ENCODE results near the gene FRMD4A.
"Not testable (repeated sequence)": the region's sequence is repeated elsewhere in the genome, so short reads cannot be mapped to it uniquely, and the experiment has no call there.

FRMD4A gene

GRCh38 chr10:14241196-14241595, 89.5 kb downstream of the FRMD4A start:
- DNase-seq = no peak

DNA sequence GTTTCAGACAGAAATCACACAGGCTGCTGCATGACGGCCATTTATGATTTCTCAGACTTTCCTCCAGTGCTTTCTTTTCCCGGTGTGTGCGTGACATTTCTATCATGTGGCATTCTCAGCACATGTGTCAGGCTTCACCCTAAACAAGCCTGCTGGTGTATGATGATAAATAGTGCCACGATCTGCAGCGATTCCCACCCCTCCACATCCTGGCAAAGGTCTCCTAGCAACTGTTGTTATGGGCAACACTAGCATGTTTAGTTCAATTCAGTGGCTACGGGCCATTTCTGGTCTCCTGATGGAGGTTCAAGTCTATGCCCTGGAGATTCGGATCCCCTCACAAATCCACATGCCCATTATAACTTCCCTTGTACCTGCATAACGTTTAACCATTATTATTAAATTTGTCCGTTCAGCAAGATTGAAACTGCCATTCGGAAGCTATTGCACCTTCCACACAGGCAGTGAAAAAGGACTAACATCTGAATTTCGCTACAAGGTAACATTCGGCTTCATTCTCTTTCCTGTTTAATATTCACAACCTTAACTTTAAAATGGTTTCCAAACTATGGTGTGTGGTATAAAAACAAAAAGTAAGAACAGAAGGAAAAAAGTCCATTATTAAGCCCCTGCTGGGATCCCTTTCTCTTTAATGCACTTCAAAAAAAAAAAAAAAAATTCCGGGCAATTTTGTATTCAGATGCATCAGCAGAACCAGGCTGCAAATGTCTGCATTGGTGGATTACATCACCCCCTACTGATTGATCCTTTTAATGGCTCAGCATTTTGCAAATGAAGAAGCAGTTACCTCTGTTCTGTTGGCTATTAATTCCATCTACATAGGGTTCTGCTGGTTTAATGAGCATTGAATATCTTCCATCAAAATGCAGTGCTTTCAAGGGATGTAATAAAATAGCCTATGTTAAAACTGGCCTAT, 90.2 kb downstream of the FRMD4A start:
- peak in 21 of 56 donors; percentile 4 to 52 (median 30) for DNase-seq

DNA sequence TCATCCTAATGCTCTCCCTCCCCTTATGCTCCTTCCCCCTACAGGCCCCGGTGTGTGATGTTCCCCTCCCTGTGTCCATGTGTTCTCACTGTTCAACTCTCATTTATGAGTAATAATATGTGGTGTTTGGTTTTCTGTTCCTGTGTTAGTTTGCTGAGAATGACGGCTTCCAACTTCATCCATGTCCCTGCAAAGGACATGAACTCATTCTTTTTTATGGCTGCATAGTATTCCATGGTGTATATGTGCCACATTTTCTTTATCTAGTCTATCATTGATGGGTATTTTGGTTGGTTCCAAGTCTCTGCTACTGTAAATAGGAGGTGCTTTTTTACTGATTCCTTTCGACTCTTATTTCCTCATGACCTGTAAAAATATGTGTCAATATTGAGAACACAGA, 92.1 kb downstream of the FRMD4A start:
- not testable (repeated sequence) for DNase-seq

DNA sequence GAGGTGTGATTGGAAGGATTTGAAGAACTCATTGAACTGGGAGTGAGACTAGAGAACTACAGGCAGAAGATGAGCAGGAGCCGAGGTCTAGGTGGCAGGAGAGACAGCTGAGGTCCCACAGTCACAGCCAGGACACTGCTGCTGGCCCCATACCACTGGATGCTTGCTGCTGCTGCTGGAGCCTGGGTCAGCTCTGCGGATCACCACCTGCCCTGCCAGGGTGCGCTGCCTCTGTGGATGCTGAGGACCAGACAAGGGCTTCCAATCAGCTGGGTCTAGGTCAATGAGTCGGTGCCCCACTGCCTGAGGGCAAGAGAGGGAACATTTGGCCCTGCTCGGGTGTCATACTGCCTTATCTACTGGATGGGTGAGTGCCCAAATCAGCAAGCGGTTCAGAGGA, 94.4 kb downstream of the FRMD4A start:
- no peak for DNase-seq

- no peak for DNase-seq
Observed at GRCh38 chr10:14235566-14236195, 95.0 kb downstream of the FRMD4A start.

GRCh38 chr10:14233566-14233965, 97.2 kb downstream of the FRMD4A start:
- peak in 1 of 56 donors; percentile 8 for DNase-seq

DNA sequence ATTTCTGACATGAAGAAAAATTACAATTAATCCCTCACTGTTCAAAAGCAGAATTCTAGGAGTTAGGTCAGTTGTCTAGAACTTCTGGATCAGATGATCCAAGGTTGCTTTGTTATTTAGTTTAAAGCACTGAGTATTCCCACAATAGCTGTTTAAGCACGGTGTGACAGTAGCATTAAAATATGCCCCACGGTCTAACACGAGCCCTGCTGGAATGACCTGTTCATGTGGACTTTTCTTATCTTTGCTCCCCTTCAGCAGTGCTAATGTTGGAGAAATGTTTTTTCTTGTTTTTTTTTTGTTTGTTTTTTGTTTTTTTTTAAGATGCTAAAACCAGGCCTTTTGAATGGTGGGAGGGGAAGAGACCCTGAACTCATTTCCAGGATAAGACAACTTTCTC, 101.9 kb downstream of the FRMD4A start:
- not testable (repeated sequence) for DNase-seq

- peak in 5 of 56 donors; percentile 10 to 37 (median 23) for DNase-seq
Observed at GRCh38 chr10:14225379-14225778, 105.3 kb downstream of the FRMD4A start.

- DNase-seq = no peak
Observed at GRCh38 chr10:14220026-14220425, 110.7 kb downstream of the FRMD4A start.

- no peak for DNase-seq
Observed at GRCh38 chr10:14219411-14219810, 111.3 kb downstream of the FRMD4A start.

DNA sequence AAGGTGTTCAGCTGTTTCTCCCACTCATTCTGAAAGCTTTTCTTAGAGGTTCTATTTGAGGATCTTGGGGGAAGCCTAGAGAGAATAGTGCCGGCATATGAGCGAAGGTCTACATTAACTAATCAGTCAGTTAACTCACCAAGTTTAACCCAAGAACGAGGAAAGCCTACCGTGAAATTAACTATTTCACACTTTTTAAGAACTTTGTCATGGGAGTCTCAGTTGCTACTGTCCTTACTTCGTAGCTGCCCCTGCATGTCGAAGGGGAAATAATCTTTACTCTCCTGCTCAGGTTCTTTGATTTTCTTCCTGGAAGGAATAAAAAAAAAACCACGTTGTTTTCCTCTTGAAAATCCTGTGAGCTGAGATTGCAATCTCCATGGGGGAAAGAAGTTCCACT, 115.1 kb downstream of the FRMD4A start:
- DNase-seq = peak in 1 of 56 donors; percentile 7

- not testable (repeated sequence) for DNase-seq
Observed at GRCh38 chr10:14213703-14214102, 117.0 kb downstream of the FRMD4A start.

DNA sequence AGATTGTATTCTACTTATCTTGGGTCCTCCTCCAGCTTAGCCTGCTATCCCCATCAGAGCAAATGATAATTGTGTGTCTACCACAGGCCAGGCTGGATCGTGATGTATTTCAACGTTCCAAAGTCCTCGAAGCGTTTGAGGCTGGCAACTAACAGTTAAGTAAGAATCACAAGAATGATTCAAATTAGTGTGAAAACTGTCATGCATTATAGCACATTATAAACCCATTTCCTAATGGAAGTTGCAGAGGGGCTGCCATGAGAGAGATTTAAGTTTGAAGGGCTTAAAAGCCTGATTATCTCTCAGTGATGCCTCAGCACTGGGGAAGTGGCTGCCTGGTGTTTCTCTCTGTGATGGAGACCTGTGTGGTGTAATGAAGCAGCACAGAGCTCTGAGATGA, 119.1 kb downstream of the FRMD4A start:
- DNase-seq = no peak

- no peak for DNase-seq
Observed at GRCh38 chr10:14208231-14208630, 122.5 kb downstream of the FRMD4A start.

DNA sequence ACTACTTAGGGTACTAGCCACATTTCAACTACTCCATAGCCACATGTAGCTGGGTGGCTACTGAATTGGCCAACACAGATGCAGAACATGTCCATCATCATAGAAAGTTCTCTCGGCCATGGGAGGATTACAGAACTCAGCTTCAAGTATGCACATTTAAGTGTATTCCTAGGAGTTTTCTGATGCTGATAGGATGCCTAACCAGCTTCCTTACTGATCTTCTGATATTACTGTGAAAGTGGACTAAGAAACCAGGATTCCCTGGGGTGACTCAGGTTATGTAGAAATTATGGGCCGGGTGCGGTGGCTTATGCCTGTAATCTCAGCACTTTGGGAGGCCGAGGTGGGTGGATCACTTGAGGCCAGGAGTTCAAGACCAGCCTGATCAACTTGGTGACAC, 125.5 kb downstream of the FRMD4A start:
- DNase-seq = no peak

- DNase-seq = peak in 1 of 56 donors; percentile 9
Observed at GRCh38 chr10:14200698-14201544, 129.8 kb downstream of the FRMD4A start.

GRCh38 chr10:14199098-14199497, 131.6 kb downstream of the FRMD4A start:
- DNase-seq = not testable (repeated sequence)

DNA sequence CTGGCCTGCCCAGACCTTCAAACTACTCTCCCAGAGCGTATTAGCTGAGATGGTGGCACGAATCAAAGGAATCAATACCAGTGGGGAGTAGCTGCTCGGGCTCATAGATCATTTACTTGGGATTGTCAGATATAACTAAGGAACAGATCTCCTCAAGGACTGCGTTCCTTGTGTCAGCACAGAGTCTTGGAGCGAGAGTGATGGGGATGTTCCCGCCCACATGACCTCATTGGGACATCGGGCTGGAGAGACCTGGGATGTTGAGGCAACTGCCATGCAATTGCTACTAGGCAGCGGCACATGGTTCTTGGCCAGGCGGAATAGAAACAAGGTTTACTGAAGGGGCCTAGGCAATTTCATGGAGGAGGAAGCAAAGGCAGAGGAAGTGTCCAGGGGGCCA, 132.6 kb downstream of the FRMD4A start:
- no peak for DNase-seq

GRCh38 chr10:14196113-14196512, 134.6 kb downstream of the FRMD4A start:
- DNase-seq = no peak

- DNase-seq = no peak
Observed at GRCh38 chr10:14195433-14195832, 135.3 kb downstream of the FRMD4A start.

GRCh38 chr10:14192746-14193145, 138.0 kb downstream of the FRMD4A start:
- DNase-seq = no peak

DNA sequence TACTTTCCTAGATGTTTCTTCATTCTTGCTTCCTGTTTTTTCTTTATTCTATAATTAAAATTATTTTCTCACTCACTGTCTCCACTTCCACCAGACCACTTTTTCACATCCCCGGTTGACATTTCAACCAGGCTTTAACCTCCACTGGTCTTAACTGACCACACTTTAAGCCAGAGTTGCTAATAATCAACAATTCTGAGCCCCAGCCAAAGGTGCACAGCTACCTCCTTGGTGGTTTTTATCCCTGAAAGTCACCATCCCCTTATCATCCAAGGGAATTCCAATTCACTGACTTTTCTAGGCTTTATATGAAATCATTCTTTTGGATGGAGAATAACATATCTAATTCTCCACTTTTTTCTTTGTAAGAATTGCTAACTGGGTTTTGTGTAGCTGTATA, 138.9 kb downstream of the FRMD4A start:
- DNase-seq = no peak
